ENCODE data around the gene WWOX. TPM values are rescaled to one million over a fixed set of nuclear protein-coding genes. Genes with fewer than 3 reads are reported as not detected.

WWOX gene
- total and polyA plus RNA-seq, 2 experiments from 2014 or later, result 17.0 to 39.8 TPM

- no peak for TF ChIP-seq EZH2 (IDR thresholded peaks at IDR 0.05; ENCODE audit: borderline replicate concordance)
- no peak for TF ChIP-seq EZH2phosphoT487 (IDR thresholded peaks at IDR 0.05; ENCODE audit: low read depth, severe bottlenecking, unreplicated experiment)
- H3K36me3 ChIP-seq (replicated peaks; ENCODE audit: insufficient read depth, low read depth), result no peaks in the 10 kb centered on the region
- no peaks in the 10 kb centered on the region for H3K9me2 ChIP-seq (replicated peaks; ENCODE audit: insufficient read depth)
- no peak overlapping the region for H3K4me2 ChIP-seq
- no peaks in the 10 kb centered on the region for H3K9me3 ChIP-seq (ENCODE audit: low read depth)
- no peaks in the 10 kb centered on the region for H3K27me3 ChIP-seq
- 84% methylated on average over 4 of the region's 4 CpGs for WGBS (ENCODE audit: low lambda C conversion rate, missing lambda C conversion rate)
- H2AFZ ChIP-seq, result no peak overlapping the region
- H3K79me2 ChIP-seq, result no peaks in the 10 kb centered on the region
- peaks cover 21% of the 10 kb centered on the region for H3K4me1 ChIP-seq (ENCODE audit: insufficient read depth)
- peak overlapping the region; percentile 65 for H3K27ac ChIP-seq
- H3K4me3 ChIP-seq, result no peak overlapping the region
- no peaks in the 10 kb centered on the region for H4K20me1 ChIP-seq (ENCODE audit: insufficient read depth, poor library complexity, severe bottlenecking)
- no peak for DNase-seq (ENCODE audit: low spot score)
These were observed 30.7 kb downstream of the WWOX start for GRCh38 chr16:78130083-78130608.

- Histone ChIP-seq H3K4me1 (ENCODE audit: insufficient read depth) (peaks cover 25% of the 10 kb centered on the region), H3K9me3 (ENCODE audit: low read depth) (no peaks in the 10 kb centered on the region), H4K20me1 (ENCODE audit: insufficient read depth, poor library complexity, severe bottlenecking) (no peaks in the 10 kb centered on the region), H3K4me2 (no peak overlapping the region), H3K36me3 (replicated peaks; ENCODE audit: insufficient read depth, low read depth) (no peaks in the 10 kb centered on the region), H3K79me2 (no peaks in the 10 kb centered on the region), H2AFZ (no peak overlapping the region), H3K4me3 (no peak overlapping the region), H3K27ac (no peak overlapping the region), H3K27me3 (no peaks in the 10 kb centered on the region), H3K9me2 (replicated peaks; ENCODE audit: insufficient read depth) (no peaks in the 10 kb centered on the region)
- 82% methylated on average over 5 of the region's 5 CpGs for WGBS (ENCODE audit: low lambda C conversion rate, missing lambda C conversion rate)
- DNase-seq (ENCODE audit: low spot score), result no peak
- TF ChIP-seq CTCF (IDR thresholded peaks at IDR 0.05; ENCODE audit: poor library complexity), result no peak
- no peak for TF ChIP-seq EZH2phosphoT487 (IDR thresholded peaks at IDR 0.05; ENCODE audit: low read depth, severe bottlenecking, unreplicated experiment)
- TF ChIP-seq EZH2 (IDR thresholded peaks at IDR 0.05; ENCODE audit: borderline replicate concordance), result no peak
These were observed 31.5 kb downstream of the WWOX start for GRCh38 chr16:78130950-78131349.

- TF ChIP-seq EZH2phosphoT487 (IDR thresholded peaks at IDR 0.05; ENCODE audit: low read depth, severe bottlenecking, unreplicated experiment) (no peak), EZH2 (IDR thresholded peaks at IDR 0.05; ENCODE audit: borderline replicate concordance) (no peak), CTCF (IDR thresholded peaks at IDR 0.05; ENCODE audit: poor library complexity) (no peak)
- Histone ChIP-seq H3K9me2 (replicated peaks; ENCODE audit: insufficient read depth) (no peaks in the 10 kb centered on the region), H2AFZ (no peak overlapping the region), H3K9me3 (ENCODE audit: low read depth) (no peaks in the 10 kb centered on the region), H3K4me3 (no peak overlapping the region), H3K27me3 (no peaks in the 10 kb centered on the region), H3K79me2 (no peaks in the 10 kb centered on the region), H3K36me3 (replicated peaks; ENCODE audit: insufficient read depth, low read depth) (no peaks in the 10 kb centered on the region), H3K4me1 (ENCODE audit: insufficient read depth) (peaks cover 19% of the 10 kb centered on the region), H3K27ac (peak overlapping the region; percentile 77), H4K20me1 (ENCODE audit: insufficient read depth, poor library complexity, severe bottlenecking) (no peaks in the 10 kb centered on the region), H3K4me2 (no peak overlapping the region)
- 53% methylated on average over 2 of the region's 2 CpGs for WGBS (ENCODE audit: low lambda C conversion rate, missing lambda C conversion rate)
- DNase-seq (ENCODE audit: low spot score), result no peak
These were observed 34.5 kb downstream of the WWOX start for GRCh38 chr16:78133919-78134318.

GRCh38 chr16:78134944-78135619, 35.6 kb downstream of the WWOX start:
- peaks cover 15% of the 10 kb centered on the region for H3K4me1 ChIP-seq (ENCODE audit: insufficient read depth)

More at GRCh38 chr16:78134944-78135619, 35.6 kb downstream of the WWOX start:
- no peak for TF ChIP-seq EZH2 (IDR thresholded peaks at IDR 0.05; ENCODE audit: borderline replicate concordance)
- no peak for TF ChIP-seq EZH2phosphoT487 (IDR thresholded peaks at IDR 0.05; ENCODE audit: low read depth, severe bottlenecking, unreplicated experiment)
- TF ChIP-seq CTCF (IDR thresholded peaks at IDR 0.05; ENCODE audit: poor library complexity), result no peak
- 61% methylated on average over 7 of the region's 7 CpGs for WGBS (ENCODE audit: low lambda C conversion rate, missing lambda C conversion rate)
- no peak overlapping the region for H2AFZ ChIP-seq
- no peaks in the 10 kb centered on the region for H3K27me3 ChIP-seq
- H3K4me2 ChIP-seq, result no peak overlapping the region
- DNase-seq (ENCODE audit: low spot score), result peak; percentile 22
- no peaks in the 10 kb centered on the region for H3K9me2 ChIP-seq (replicated peaks; ENCODE audit: insufficient read depth)
- H3K36me3 ChIP-seq (replicated peaks; ENCODE audit: insufficient read depth, low read depth), result no peaks in the 10 kb centered on the region
- H3K27ac ChIP-seq, result peak overlapping the region; percentile 34
- no peaks in the 10 kb centered on the region for H3K79me2 ChIP-seq
- no peak overlapping the region for H3K4me3 ChIP-seq
- no peaks in the 10 kb centered on the region for H3K9me3 ChIP-seq (ENCODE audit: low read depth)
- H4K20me1 ChIP-seq (ENCODE audit: insufficient read depth, poor library complexity, severe bottlenecking), result no peaks in the 10 kb centered on the region

All from hepatocyte (in vitro differentiated cells).